ENCODE data around the gene YES1. TPM values are rescaled to one million over a fixed set of nuclear protein-coding genes. Genes with fewer than 3 reads are reported as not detected.
"Not testable (repeated sequence)": the region's sequence is repeated elsewhere in the genome, so short reads cannot be mapped to it uniquely, and the experiment has no call there.

The YES1 gene
- polyA plus RNA-seq, 4 donors, result 65.4 to 83.7 (median 80.5) TPM

GRCh38 chr18:795383-795782 is 16.7 kb downstream of the YES1 start:
- not testable (repeated sequence) for DNase-seq (ENCODE audit: low read depth in 4 of 4, low spot score in 3 of 4)

- DNase-seq (ENCODE audit: low read depth in 4 of 4, low spot score in 3 of 4), result no peak
These were observed 22.6 kb downstream of the YES1 start for GRCh38 chr18:789397-789796.

GRCh38 chr18:785242-785641 is 26.8 kb downstream of the YES1 start:
- DNase-seq (ENCODE audit: low read depth in 4 of 4, low spot score in 3 of 4), result no peak

- DNase-seq (ENCODE audit: low read depth in 4 of 4, low spot score in 3 of 4), result no peak
These were observed 27.4 kb downstream of the YES1 start for GRCh38 chr18:784470-785172.

- DNase-seq (ENCODE audit: low read depth in 4 of 4, low spot score in 3 of 4), result peak in 2 of 4 donors; percentile 9 to 15
These were observed 33.7 kb downstream of the YES1 start for GRCh38 chr18:778194-778927.

GRCh38 chr18:777021-777420 is 35.0 kb downstream of the YES1 start:
- no peak for DNase-seq (ENCODE audit: low read depth in 4 of 4, low spot score in 3 of 4)

- not testable (repeated sequence) for DNase-seq (ENCODE audit: low read depth in 4 of 4, low spot score in 3 of 4)
These were observed 36.0 kb downstream of the YES1 start for GRCh38 chr18:776044-776443.

- DNase-seq (ENCODE audit: low read depth in 4 of 4, low spot score in 3 of 4), result no peak
These were observed 37.2 kb downstream of the YES1 start for GRCh38 chr18:774811-775210.

GRCh38 chr18:773980-774624 is 37.9 kb downstream of the YES1 start:
- no peak for DNase-seq (ENCODE audit: low read depth in 4 of 4, low spot score in 3 of 4)

GRCh38 chr18:770583-770961 is 41.5 kb downstream of the YES1 start:
- no peak for DNase-seq (ENCODE audit: low read depth in 4 of 4, low spot score in 3 of 4)

- DNase-seq (ENCODE audit: low read depth in 4 of 4, low spot score in 3 of 4), result no peak
These were observed 44.1 kb downstream of the YES1 start for GRCh38 chr18:767961-768360.

- no peak for DNase-seq (ENCODE audit: low read depth in 4 of 4, low spot score in 3 of 4)
These were observed 44.8 kb downstream of the YES1 start for GRCh38 chr18:767084-767882.

- no peak for DNase-seq (ENCODE audit: low read depth in 4 of 4, low spot score in 3 of 4)
These were observed 45.5 kb downstream of the YES1 start for GRCh38 chr18:766550-766860.

GRCh38 chr18:765764-766549 is 46.1 kb downstream of the YES1 start:
- DNase-seq (ENCODE audit: low read depth in 4 of 4, low spot score in 3 of 4), result no peak

GRCh38 chr18:759864-760263 is 52.2 kb downstream of the YES1 start:
- not testable (repeated sequence) for DNase-seq (ENCODE audit: low read depth in 4 of 4, low spot score in 3 of 4)

- no peak for DNase-seq (ENCODE audit: low read depth in 4 of 4, low spot score in 3 of 4)
These were observed 56.5 kb downstream of the YES1 start for GRCh38 chr18:755506-755905.

GRCh38 chr18:754656-755055 is 57.4 kb downstream of the YES1 start:
- DNase-seq (ENCODE audit: low read depth in 4 of 4, low spot score in 3 of 4), result no peak

- no peak for DNase-seq (ENCODE audit: low read depth in 4 of 4, low spot score in 3 of 4)
These were observed 61.6 kb downstream of the YES1 start for GRCh38 chr18:750456-750855.

GRCh38 chr18:744832-745597 is 67.0 kb downstream of the YES1 start:
- no peak for DNase-seq (ENCODE audit: low read depth in 4 of 4, low spot score in 3 of 4)

Measured in right renal pelvis (tissue), 4 donors.